HG03354 (cell line): ENCODE data around the gene GNPDA1.

Experiments used
- ATAC-seq: cut with Tn5 transposase; IDR thresholded peaks from one replicate; pipeline ENCODE4 v1.9.1; 2021; ENCODE audit warnings: mild to moderate bottlenecking; ENCODE audit not compliant: unreplicated experiment, poor library complexity, severe bottlenecking

Gene GNPDA1

DNA sequence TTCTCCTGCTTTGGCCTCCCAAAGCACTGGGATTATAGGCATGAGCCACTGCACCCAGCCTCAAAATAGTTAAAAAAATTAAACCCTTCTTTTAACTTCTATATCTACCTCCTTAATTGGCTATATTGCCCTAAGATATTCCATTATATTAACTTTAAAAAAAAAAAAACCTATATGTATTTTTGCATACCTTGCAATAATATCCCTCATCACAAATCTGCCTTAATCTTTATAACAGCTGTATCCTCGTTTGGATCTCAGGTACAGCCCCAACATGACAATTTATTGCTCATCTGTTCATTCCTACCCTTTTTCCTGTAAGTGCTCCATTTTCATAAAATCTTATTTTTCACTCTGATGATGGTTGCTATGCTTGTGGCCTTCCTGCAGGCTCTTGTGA, 12.7 kb downstream of the GNPDA1 start:
- no peak for ATAC-seq

DNA sequence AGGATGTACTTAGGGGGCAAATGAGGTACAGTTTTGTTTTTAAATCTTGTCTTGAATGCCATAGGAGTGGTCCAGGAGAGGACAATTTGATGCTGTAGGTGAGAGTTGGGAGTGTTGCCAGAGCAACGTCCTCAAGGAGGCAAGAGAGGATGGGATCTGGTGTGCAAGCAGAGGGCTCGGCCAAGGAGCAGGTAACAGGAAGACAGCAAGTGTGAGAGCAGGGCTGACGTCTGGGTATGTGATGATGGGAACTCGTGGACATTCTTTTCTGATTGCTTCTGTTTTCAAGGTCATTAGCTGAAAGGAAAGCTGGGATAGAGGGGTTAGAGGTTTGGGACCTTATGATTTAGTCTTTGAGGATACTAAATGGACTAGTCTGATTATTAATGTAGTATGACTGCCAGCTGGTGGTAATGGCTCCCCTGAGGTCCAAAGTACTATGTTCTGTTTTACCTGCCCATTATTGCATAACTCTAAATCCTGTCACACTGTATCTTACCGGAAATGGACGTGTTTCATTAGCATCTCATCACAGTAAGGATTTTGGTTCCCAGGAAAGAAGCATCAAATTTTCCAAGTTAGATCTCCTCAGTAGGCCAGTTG, 15.4 kb downstream of the GNPDA1 start:
- no peak for ATAC-seq

DNA sequence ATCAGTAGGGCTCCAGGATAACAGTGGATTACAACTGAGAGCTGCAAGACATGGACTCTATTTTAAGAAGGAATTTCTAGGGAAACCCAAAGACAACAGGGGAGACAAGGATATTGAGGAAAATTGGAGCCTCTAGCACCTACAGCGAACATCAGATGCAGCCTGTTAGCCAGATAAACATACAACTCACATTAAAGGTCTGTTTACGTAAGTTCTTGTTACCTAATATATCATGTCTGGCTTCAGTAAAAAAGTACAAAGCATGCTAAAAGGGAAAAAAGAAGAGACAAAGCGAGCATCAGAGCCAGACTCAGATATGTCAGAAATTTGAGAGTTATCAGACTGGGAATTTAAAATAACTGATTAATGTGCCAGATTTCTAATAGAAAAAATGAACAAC, 17.2 kb downstream of the GNPDA1 start:
- no peak for ATAC-seq

DNA sequence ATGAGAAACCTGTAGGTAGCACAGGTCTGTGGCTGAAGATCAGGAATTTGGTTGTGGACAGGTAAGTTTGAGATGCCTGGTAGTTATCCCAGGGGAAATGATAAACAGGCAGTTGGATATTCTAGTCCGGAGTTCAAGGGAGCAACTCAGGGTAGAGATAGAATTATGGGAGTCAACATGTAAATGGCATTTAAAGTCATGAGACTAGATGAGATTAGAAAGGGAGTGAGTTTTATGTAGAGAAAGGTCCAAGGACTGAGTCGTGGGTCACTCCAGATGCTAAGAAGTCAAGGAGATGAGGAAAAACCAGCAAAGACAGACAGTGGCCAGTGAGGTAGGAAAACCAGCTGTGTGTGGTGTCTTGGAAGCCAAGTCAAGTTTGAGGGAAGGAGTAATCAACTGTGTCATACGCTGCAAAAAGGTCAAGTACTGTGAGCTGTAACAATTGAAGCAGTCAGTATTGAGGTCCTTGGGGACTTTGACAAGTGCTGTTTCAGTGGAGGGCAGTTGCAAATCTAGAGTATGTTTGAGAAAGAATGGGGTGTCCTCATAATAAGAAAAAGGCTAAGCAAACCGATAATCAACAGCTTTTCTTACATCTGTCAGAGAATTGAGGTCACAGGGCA, 18.2 kb downstream of the GNPDA1 start:
- no peak for ATAC-seq

DNA sequence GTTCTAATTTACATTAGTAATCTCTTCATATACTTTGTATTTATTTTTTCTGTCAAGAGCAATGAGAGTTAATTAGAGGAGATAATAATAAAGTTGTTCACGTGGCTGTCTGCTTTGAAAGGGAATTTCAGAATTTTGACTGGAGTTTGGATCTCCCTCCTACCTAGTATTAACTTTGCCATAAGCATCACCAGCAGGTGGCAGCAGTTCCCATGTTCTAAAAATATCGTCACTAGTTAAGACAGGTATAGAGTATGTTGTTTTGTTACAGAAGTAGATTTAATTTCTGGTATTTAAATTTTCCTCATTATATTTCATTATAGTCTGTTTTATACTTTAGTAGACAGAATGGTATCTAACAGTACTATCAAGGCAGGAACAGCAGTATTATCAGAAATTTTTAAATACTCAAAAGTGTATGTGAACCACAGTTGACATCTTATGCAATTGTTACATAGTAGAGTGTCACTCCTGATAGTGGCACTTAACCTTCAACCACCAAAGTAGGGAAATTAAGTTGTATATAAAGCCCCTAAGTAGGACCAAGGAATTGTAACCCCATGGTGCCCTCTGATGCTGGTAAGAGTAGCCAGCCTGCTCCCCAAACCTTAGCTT, 20.4 kb downstream of the GNPDA1 start:
- peak; percentile 71 for ATAC-seq

DNA sequence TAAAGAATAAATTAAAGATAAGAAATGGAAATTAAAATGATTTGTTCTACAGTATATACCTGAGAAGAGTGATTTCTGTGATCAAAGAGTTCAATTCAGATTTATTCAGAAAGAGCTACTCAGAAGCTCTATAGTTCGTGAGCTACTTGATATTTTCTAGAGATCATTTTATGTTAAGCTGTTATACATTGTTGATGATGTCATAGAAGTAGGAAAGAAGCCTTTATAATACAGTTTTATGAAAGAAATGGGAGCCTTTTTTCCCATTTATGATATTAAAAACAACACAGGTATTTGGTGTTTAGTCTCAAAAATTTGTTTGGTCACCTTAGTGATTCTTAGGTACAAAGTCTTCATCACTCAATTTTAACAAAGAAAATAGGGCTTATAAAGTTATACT, 23.1 kb downstream of the GNPDA1 start:
- no peak for ATAC-seq

DNA sequence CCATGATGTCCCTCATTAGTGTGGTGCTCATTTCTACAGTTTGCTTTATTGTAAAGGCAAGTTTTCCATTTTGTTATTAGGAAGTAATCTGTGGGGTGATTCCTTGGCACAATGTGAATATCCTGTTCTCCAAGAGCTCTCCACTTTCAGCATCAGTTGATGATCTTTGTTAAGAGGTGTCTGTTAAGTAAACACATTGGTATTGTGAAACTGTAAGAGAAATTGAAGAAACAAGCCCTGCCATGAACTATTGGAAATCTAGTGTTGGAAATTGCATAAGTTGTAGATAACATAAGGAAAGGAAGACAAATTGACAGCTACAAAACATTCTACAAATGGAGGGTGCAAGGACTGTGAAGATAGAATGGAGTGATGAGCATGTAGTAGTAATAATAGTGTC, 26.8 kb downstream of the GNPDA1 start:
- no peak for ATAC-seq

DNA sequence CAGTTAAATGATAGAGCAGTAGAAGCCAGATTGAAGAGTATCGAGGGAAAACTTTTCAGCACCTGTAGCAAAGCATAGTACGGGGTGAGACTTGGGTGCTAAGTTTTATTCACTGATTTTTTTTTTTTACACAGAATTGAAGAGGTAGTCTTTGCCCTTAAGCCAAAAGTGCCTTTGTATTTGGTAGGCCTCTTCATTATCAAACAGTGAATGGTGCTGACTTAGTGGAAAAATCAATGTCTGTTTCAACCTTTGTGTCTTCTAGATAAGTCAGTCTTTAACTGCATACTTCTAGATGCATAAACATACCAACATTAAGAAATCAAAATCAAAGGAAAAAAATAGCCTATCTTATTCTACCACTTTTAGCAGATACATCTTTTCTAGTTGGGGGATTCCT, 30.2 kb downstream of the GNPDA1 start:
- no peak for ATAC-seq

DNA sequence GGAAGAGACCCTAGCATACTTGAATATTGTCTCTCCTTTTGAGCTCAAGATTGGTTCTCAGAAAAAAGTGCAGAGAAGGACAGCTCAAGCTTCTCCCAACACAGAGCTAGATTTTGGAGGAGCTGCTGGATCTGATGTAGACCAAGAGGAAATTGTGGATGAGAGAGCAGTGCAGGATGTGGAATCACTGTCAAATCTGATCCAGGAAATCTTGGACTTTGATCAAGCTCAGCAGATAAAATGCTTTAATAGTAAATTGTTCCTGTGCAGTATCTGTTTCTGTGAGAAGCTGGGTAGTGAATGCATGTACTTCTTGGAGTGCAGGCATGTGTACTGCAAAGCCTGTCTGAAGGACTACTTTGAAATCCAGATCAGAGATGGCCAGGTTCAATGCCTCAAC, 34.4 kb downstream of the GNPDA1 start:
- no peak for ATAC-seq

DNA sequence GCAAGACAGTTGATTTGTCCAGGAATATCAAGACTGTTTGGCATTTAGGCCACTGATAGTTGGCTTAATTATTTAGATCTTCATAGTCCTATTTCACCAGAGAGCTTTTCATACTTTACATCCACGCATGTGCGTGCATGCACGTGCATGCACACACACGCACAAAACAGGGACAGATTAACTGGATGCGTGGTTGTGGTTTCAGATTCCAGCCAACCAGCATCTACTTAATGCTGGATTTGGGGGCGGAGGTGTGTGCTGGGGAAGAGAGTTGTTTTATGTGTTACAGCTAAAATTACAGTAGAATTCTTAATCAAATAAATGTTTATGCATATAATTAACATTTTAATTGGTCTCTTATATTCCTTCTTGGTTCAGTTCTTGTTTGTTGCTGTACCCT, 36.7 kb downstream of the GNPDA1 start:
- ATAC-seq = no peak

DNA sequence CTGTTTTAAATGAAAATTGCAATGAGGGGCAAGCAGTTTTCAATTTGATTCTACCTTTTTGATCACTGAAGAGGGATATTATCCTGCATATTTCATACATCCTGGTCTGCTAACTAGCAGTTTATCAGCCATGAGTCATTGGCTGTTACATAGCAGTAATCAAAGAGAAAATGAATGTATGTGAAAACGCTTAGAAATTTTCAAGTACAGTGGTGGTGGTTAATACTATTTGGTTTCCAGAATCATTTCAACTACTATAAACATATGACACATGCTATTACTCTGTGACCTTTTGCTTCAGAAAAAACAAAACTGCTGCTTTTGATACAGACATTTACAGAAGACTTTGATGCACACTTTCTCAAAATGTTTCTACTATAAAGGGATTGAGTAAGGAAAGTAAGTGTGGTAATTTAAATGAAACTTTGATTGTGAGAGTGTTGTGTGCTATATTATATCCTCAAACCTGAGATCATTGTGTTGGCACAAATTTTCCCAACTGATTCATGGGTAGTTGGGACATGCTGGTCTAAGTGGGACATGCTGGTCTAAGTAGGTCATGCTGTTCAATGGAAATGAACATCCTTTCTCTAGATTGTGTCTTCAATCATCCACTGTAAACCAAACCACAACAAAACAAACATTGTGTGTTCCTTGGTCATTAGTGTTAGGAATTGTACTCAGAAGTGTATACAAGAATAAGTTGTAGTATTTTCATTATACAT, 38.8 kb downstream of the GNPDA1 start:
- no peak for ATAC-seq

DNA sequence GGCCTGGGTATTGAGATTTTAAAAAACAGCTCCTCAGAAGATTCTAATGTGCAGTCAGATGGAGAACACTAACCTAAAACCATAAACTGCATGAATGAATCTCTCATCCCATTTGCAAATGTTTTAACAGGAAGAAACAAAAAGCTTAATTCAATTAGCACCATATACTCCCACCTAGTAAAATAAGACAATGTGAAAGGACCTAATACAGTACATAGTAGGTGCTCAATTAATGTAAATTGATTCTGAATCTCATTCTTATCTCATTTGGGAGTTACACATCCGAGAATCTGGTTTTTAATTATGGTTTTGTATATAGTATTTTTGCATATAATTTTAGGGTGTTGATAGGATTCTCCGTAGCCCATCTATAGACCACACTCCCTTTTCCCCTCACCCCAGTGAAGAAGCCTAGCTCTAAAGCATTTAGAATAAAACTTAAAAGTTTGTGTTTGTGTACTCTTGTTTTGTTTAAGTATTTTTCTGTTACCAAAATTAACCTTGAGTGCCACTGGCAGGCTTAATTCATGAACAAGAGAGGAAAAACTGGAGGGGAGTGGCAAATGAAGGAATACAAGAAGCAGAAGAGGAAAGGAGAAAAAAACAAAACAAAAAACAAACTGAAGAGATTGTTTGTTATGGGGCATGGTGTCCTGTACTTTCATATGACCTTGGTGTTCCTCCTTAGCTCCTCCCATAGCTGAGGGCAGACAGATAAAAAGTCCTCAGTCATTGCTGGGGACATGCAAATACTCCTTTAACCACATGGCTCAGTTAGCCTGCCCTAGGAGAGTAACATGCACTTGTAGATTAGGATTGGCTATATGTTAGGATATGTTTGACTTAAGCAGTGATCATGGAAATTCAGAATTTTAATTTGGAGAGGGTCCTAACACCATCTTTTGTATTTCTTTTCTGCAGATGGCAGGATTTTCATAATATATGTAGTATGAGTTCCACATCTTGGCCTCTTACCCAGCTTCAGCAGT, 42.8 kb downstream of the GNPDA1 start:
- peak; percentile 67 for ATAC-seq

DNA sequence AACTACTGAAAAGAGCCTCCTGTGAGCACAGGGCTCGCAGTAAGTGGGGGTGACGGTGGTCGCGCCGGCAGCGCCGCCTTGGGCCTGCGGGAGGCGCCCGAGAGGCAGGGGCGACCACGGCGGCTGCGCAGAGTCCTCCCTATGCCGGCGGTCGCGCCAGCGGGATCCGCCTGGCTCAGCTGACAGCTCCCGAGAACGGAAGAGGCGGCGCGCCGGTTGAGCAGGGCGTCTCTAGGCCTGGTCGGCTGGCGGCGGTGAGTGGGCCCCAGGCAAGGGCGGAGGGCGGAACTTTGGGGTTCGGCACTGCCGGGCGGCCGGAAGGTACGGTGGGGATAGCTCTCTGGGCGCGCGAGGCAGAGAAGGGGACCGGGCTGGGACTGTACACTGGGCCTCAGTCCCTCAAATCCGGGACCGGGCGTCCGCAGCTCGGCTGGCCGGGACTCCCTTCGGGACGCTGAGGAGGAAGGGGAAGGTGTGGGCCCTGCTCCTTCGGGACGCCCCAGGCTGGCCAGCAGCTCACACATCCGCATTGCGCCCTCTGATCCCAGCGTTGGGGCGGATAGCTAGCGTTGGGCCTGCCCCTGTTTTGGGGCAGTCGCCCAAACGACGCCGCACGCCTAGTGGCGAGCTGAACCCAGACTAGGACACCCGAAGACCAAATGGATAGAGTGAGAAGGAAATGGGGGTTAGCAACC, 43.8 kb downstream of the GNPDA1 start, which contains the start of gene RNF14:
Gene RNF14 (plus strand): TSS at position 192 of the 695 bp plus-strand sequence. CDS start 4,484 bp downstream, outside the sequence.
- ATAC-seq = peak; percentile 89

DNA sequence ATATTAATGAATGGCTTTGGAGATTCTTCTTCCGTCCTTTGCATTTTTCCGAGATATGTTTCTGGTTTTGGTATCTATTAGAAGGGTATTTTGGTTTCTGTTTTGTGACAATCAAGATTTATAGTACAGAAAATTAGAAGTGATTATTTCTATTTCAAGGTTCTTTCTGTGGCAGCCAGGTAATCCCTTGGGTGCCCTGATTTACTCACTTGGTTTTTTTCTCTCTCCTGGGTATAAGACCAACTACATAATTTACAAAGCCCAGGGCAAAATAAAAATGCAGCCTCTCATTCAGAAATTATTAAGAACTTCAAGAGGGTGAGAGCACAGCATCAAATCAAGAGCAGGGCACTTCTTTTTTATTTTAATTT, 45.9 kb downstream of the GNPDA1 start:
- no peak for ATAC-seq

DNA sequence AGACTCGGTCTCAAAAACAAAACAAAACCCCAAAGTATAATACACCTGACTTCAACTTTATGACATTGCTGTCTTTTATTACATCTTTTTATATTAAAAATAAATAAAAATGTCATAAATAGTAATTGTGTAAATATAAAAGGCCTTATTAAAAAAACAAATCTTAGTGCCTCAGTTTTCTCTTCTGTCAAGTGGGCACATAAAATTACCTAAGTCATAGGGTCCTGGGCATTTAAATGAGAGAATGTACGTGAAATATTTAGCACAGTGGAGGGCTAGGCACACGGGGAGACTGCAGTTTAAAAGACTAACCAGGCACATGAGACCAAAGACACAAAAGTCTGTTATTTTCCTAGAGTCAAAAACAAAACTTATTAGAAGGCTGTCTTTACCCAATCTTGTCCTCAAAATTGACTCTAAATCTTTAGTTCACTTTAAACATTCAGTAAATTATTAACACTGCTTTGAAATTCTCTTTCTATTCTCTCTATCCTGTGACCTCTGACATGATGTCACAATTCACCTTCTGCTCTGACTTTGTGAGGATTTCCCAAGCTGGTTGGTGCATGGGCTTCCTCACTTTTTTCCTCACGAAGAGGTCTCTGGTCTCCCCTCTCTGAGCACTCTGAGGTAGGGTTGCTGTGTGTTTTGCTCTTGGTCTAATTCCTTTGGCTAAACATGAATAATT, 46.4 kb downstream of the GNPDA1 start:
- ATAC-seq = no peak

DNA sequence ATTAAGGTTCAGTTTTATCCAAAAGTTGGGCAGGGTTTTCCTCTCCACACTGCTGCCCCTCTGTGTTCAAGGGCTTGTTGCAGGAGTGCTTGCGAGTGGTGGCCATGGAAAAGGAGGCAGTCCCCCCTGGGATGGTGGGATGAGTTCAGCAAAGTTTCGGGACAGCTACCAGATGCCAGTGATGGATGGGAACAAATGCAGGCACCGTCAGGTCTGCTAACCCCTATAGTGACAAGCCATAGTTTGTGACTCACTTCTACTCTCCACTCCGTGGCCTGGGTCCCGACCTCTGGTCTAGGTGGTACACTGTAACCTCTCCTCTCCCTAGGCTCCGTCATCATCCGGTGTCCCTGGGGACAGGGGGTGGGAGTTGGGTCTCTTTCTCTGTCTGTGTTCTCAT, 47.8 kb downstream of the GNPDA1 start:
- ATAC-seq = no peak

DNA sequence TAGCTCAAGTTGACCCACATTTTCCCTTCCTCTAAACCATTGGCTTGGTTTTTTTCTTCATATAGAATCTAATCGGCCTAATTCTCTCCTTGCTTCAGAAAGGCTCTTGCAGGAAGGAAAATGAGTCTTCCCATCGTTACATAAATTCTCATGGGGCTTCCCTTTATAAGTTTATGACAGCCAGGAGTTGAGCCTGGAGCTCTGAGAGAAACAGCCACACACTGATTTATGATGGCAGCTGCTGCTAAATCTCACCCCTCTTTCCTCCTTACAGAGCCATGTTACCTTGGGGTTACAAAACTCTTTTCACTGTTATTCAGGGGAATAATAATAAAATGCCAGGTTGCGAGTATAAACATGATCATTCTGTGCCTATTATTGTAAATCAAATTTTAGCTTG, 49.1 kb downstream of the GNPDA1 start:
- ATAC-seq = no peak

DNA sequence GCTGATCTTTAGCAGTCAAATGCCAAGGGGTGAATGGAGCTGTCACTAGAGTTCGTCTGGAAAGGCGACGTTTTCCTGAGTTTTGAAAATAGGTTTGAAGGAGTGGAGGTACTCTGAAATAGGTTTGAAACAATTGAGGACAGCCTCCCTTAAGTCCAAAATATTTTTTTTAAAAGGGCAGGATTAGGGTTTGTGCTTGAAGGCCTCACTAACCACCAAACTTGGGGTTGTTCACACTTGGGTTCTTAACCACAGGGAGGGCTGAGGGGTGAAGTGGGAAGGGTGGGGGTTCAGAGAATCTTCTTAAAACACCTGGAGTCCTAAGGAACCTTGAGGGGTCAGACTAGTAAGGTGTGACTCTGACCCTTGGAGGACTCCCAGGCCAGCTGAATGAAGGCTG, 51.4 kb downstream of the GNPDA1 start:
- no peak for ATAC-seq
